H1 (cell line): Measurements from ENCODE around the gene FCER2. TPM values are rescaled to one million over a fixed set of nuclear protein-coding genes. Genes with fewer than 3 reads are reported as not detected.

Experiments
- CTCF ChIA-PET: fragments of 300-600 bp; sonication (Branson Sonifier 250); formaldehyde crosslinking; loops from one replicate; lab custom pipeline; 2021; ENCODE audit not compliant: partially characterized antibody; lab: Charles Lee
- POLR2A ChIA-PET: fragments of 300-600 bp; sonication (Branson Sonifier 250); formaldehyde crosslinking; loops from one replicate; lab custom pipeline; 2021; ENCODE audit warnings: inconsistent platforms; ENCODE audit not compliant: partially characterized antibody; lab: Charles Lee
- DNase-seq, 2 experiments: peaks; one replicate each; pipeline versions ENCODE4 v3.0.0 to v3.0.0-alpha.2; 2010 to 2022; ENCODE audit warnings: low spot score in 2 of 2, low read depth in 1 of 2, mixed read lengths in 1 of 2
- FAIRE-seq: peaks from 2 replicates; lab custom pipeline; 2011; peaks lifted over from hg19 to GRCh38; lab: Jason Lieb, UNC
- H2AFZ ChIP-seq: 2 replicates; pipeline ENCODE4 v1.8.1; 2012; ENCODE audit warnings: low read length, inconsistent platforms
- H2AK5ac ChIP-seq: 2 replicates; pipeline ENCODE4 v1.6.1; 2013; ENCODE audit warnings: low read depth, low read length
- H2BK120ac ChIP-seq: replicated peaks from 2 replicates; pipeline ENCODE3; 2013; ENCODE audit warnings: low read depth, low read length, inconsistent platforms
- H2BK12ac ChIP-seq: 2 replicates; pipeline ENCODE4 v1.6.1; 2013; ENCODE audit warnings: low read depth, low read length
- H2BK15ac ChIP-seq: 2 replicates; pipeline ENCODE4 v1.6.1; 2013; ENCODE audit warnings: low read length
- H2BK20ac ChIP-seq: 2 replicates; pipeline ENCODE4 v1.6.1; 2013; ENCODE audit warnings: low read length
- H2BK5ac ChIP-seq: 2 replicates; pipeline ENCODE4 v1.6.1; 2013; ENCODE audit warnings: low read depth, low read length
- H3K14ac ChIP-seq: 2 replicates; pipeline ENCODE4 v1.6.1; 2013; ENCODE audit warnings: inconsistent platforms; ENCODE audit not compliant: insufficient read length
- H3K18ac ChIP-seq: 2 replicates; pipeline ENCODE4 v1.6.1; 2013; ENCODE audit warnings: low read length; ENCODE audit errors: extremely low read depth
- H3K23ac ChIP-seq: 2 replicates; pipeline ENCODE4 v1.6.1; 2013; ENCODE audit warnings: inconsistent platforms; ENCODE audit not compliant: insufficient read length
- H3K23me2 ChIP-seq: 2 replicates; pipeline ENCODE4 v1.6.1; 2013; ENCODE audit warnings: low read depth, low read length
- H3K27ac ChIP-seq: 2 replicates; pipeline ENCODE4 v1.6.1; 2011; ENCODE audit warnings: low read depth, low read length, inconsistent platforms
- H3K27me3 ChIP-seq, 4 experiments: replicated peaks in 1 of 4; 1 replicate in 1 of 4; 2 replicates in 3 of 4; pipeline versions ENCODE4 v1.6.1 to v1.8.1; 2011 to 2013; ENCODE audit warnings: low read length in 3 of 4, mild to moderate bottlenecking in 3 of 4, inconsistent platforms in 2 of 4, mixed read lengths in 2 of 4, moderate library complexity in 1 of 4; ENCODE audit not compliant: control insufficient read depth in 3 of 4, insufficient read depth in 3 of 4; ENCODE audit errors: extremely low read depth in 1 of 4
- H3K36me3 ChIP-seq, 4 experiments: 2 replicates each; pipeline versions ENCODE4 v1.6.1 to v1.8.1; 2011 to 2013; ENCODE audit warnings: mild to moderate bottlenecking in 4 of 4, low read length in 3 of 4, moderate library complexity in 2 of 4, control low read depth in 1 of 4, inconsistent platforms in 1 of 4; ENCODE audit not compliant: insufficient read depth in 4 of 4, control insufficient read depth in 2 of 4
- H3K4ac ChIP-seq: replicated peaks from 2 replicates; pipeline ENCODE3; 2013; ENCODE audit warnings: low read length, low read depth, mixed read lengths, inconsistent platforms; ENCODE audit not compliant: insufficient read length
- H3K4me1 ChIP-seq, 4 experiments: replicated peaks in 1 of 4; 1 replicate in 1 of 4; 2 replicates in 3 of 4; pipeline versions ENCODE4 v1.6.1 to v1.8.1; 2011 to 2013; ENCODE audit warnings: low read length in 3 of 4, inconsistent platforms in 2 of 4, mixed read lengths in 1 of 4; ENCODE audit not compliant: insufficient read depth in 4 of 4, control insufficient read depth in 3 of 4
- H3K4me2 ChIP-seq, 2 experiments: 2 replicates each; pipeline versions ENCODE4 v1.6.1 to v1.8.1; 2011 to 2013; ENCODE audit warnings: low read depth in 2 of 2, low read length in 2 of 2, control low read depth in 1 of 2, inconsistent platforms in 1 of 2, mild to moderate bottlenecking in 1 of 2; ENCODE audit not compliant: insufficient read depth in 1 of 2
- H3K4me3 ChIP-seq, 4 experiments: fragments of 200-600, 300-600 bp in 1 of 4; sonication (generic), shearing (Covaris generic), sonication (Bioruptor Twin) in 1 of 4; 2 replicates each; pipeline versions ENCODE4 v1.5.1 to v1.8.1; 2011 to 2016; ENCODE audit warnings: low read length in 4 of 4, low read depth in 3 of 4, control low read depth in 2 of 4, inconsistent platforms in 2 of 4, mild to moderate bottlenecking in 2 of 4, mixed read lengths in 1 of 4, moderate library complexity in 1 of 4; ENCODE audit not compliant: insufficient read depth in 2 of 4; ENCODE audit errors: extremely low read depth in 1 of 4
- H3K56ac ChIP-seq: replicated peaks from 2 replicates; pipeline ENCODE3; 2013; ENCODE audit warnings: low read depth, mild to moderate bottlenecking, mixed read lengths, low read length, inconsistent platforms; ENCODE audit not compliant: insufficient read length
- H3K79me1 ChIP-seq: 2 replicates; pipeline ENCODE4 v1.6.1; 2013; ENCODE audit warnings: low read depth, low read length, control low read depth
- H3K79me2 ChIP-seq, 2 experiments: 2 replicates each; pipeline versions ENCODE4 v1.6.1 to v1.8.1; 2012 to 2013; ENCODE audit warnings: low read length in 2 of 2, mild to moderate bottlenecking in 2 of 2, inconsistent platforms in 1 of 2; ENCODE audit not compliant: insufficient read depth in 2 of 2, control insufficient read depth in 1 of 2
- H3K9ac ChIP-seq, 4 experiments: replicated peaks in 1 of 4; 1 replicate in 1 of 4; 2 replicates in 3 of 4; pipeline versions ENCODE4 v1.6.1 to v1.8.1; 2011 to 2013; ENCODE audit warnings: low read depth in 3 of 4, low read length in 3 of 4, control low read depth in 2 of 4, mild to moderate bottlenecking in 2 of 4, moderate library complexity in 2 of 4, inconsistent platforms in 1 of 4; ENCODE audit errors: extremely low read depth in 1 of 4
- H3K9me3 ChIP-seq, 2 experiments: 2 replicates each; pipeline versions ENCODE4 v1.6.1 to v1.8.1; 2012 to 2013; ENCODE audit warnings: mild to moderate bottlenecking in 2 of 2, moderate library complexity in 2 of 2, control low read depth in 1 of 2, inconsistent platforms in 1 of 2, low read depth in 1 of 2, low read length in 1 of 2, mixed read lengths in 1 of 2; ENCODE audit not compliant: insufficient read depth in 2 of 2
- H4K20me1 ChIP-seq, 2 experiments: replicated peaks in 1 of 2; 2 replicates each; pipeline versions ENCODE3 to v1.8.1; 2011 to 2013; ENCODE audit warnings: inconsistent platforms in 2 of 2, low read length in 2 of 2, mild to moderate bottlenecking in 1 of 2; ENCODE audit not compliant: insufficient read depth in 2 of 2, control insufficient read depth in 1 of 2
- H4K5ac ChIP-seq: 2 replicates; pipeline ENCODE4 v1.6.1; 2013; ENCODE audit warnings: low read length, low read depth, mixed read lengths, inconsistent platforms; ENCODE audit not compliant: insufficient read length
- H4K8ac ChIP-seq: 2 replicates; pipeline ENCODE4 v1.8.0; 2013; ENCODE audit warnings: mild to moderate bottlenecking, moderate library complexity, low read length, inconsistent platforms; ENCODE audit not compliant: insufficient read depth; ENCODE audit errors: extremely low read depth
- H4K91ac ChIP-seq: replicated peaks from 2 replicates; pipeline ENCODE3; 2013; ENCODE audit warnings: low read length, mixed read lengths, inconsistent platforms; ENCODE audit not compliant: insufficient read length
- FOSL1 ChIP-seq: IDR thresholded peaks from 2 replicates; pipeline ENCODE4 v1.6.1; 2011; ENCODE audit warnings: mild to moderate bottlenecking, low read depth, low read length, moderate library complexity; ENCODE audit not compliant: insufficient read depth
- JUN ChIP-seq: IDR thresholded peaks from 2 replicates; pipeline ENCODE4 v1.6.1; 2011; ENCODE audit warnings: low read depth, mild to moderate bottlenecking, improper control_type of control experiment, low read length
- MAFK ChIP-seq: IDR thresholded peaks from 2 replicates; pipeline ENCODE4 v1.6.1; 2012; ENCODE audit warnings: low read depth, mild to moderate bottlenecking, improper control_type of control experiment, low read length
- NRF1 ChIP-seq: IDR thresholded peaks from 2 replicates; pipeline ENCODE4 v1.6.1; 2011; ENCODE audit warnings: mild to moderate bottlenecking, low read depth, low read length, improper control_type of control experiment
- TAF7 ChIP-seq: optimal IDR thresholded peaks from 2 replicates; pipeline ENCODE3; 2011; ENCODE audit warnings: low read depth, mild to moderate bottlenecking, inconsistent platforms, low read length, moderate library complexity, borderline replicate concordance
- TBP ChIP-seq: IDR thresholded peaks from 2 replicates; pipeline ENCODE4 v1.6.1; 2011; ENCODE audit warnings: low read depth, low read length, improper control_type of control experiment
- ZNF274 ChIP-seq: IDR thresholded peaks from 2 replicates; pipeline ENCODE4 v1.7.0; 2012; ENCODE audit warnings: low read length, borderline replicate concordance; ENCODE audit errors: extremely low read depth
- WGBS, 2 experiments: shearing (Covaris generic) in 1 of 2; methylation state at CpG; one replicate each; pipeline versions ENCODE4 v1.1.6 to v1.1.7; 2013 to 2015; ENCODE audit warnings: low lambda C conversion rate in 2 of 2, mixed read lengths in 2 of 2, inconsistent platforms in 1 of 2, low coverage in 1 of 2, missing lambda C conversion rate in 1 of 2; ENCODE audit not compliant: insufficient replicate concordance in 2 of 2, insufficient coverage in 1 of 2, insufficient read length in 1 of 2; ENCODE audit errors: extremely low coverage in 1 of 2, missing lambda C conversion rate in 1 of 2; 5-methylcytosine and 5-hydroxymethylcytosine counted together
- polyA plus RNA-seq, 7 experiments: library from polyadenylated mRNA; depleted of rRNA in 3 of 7; stranded (reverse) in 5 of 7; unstranded in 2 of 7; fragments of >200 nt in 5 of 7; fragments of 200-250 nt in 2 of 7; gene quantifications; 1 replicate in 5 of 7; 2 replicates in 1 of 7; 4 replicates in 1 of 7; pipeline versions ENCODE4 v1.2.1 to v1.2.3, GENCODE V29; 2011 to 2013; ENCODE audit warnings: missing spikeins in 2 of 7, mixed read lengths in 2 of 7
- total RNA-seq: library from RNA; stranded (reverse); fragmentation: NEBNext Ultra II Directional; extraction: Animal tissue kit (Norgen Biotek cat#: 25700); gene quantifications from 2 replicates; pipeline ENCODE4 v1.2.1, GENCODE V29; 2021
- TF ChIP-seq, protein P1 (sequence below): IDR thresholded peaks from 2 replicates; pipeline ENCODE4 v1.6.1; 2011; ENCODE audit warnings: low read depth, mild to moderate bottlenecking, low read length; ENCODE audit not compliant: insufficient read depth

FCER2 gene
- total and polyA plus RNA-seq, 2 of the 8 experiments (the other 6 are each of a cell fraction or from before 2014, with no cell fraction given), result 0.67 TPM; not detected in 1

DNA sequence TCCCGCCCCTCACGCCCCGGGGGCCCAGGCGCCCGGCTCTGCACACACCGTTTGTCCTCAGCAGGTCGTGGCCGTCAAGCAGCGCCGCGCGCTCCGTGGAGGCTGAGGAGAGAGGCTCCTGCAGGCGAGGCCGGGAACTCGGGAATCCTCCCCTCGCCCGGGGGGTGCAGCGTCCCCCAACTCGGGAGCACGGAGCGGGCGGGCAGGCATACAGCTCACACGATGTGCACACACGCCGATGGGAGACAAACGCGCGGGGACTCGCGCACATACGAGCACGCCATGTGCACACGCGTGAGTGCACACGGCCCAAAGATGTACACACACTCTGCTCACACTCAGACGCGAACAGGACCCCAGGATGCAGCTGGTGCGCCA, 29.3 kb upstream of the FCER2 start:
- Histone ChIP-seq H3K27me3 (peaks cover 27 to 45% (median 44%) of the 10 kb centered on the region in 4 experiments), H4K8ac (no peak overlapping the region; the same call in none of the 2 replicates), H2AFZ (no peak overlapping the region), H3K18ac (no peak overlapping the region), H4K91ac (no peak overlapping the region), H3K4me1 (peaks cover 0 to 15% (median 9%) of the 10 kb centered on the region in 4 experiments; a peak in 6 of 7 replicates), H2BK5ac (no peak overlapping the region), H3K79me1 (no peaks in the 10 kb centered on the region), H2BK12ac (no peak overlapping the region), H3K27ac (no peak overlapping the region), H2BK15ac (no peak overlapping the region), H3K56ac (no peak overlapping the region), H3K36me3 (no peaks in the 10 kb centered on the region), H3K9me3 (no peaks in the 10 kb centered on the region), H3K23me2 (peaks cover 8% of the 10 kb centered on the region; the same call in 1 of the 2 replicates), H3K79me2 (no peaks in the 10 kb centered on the region), H2AK5ac (no peak overlapping the region), H3K4me2 (peak overlapping the region in 1 of 2 experiments; percentile 98; a peak in 1 of 4 replicates), H2BK120ac (no peak overlapping the region), H4K20me1 (peaks cover 0 to 3% of the 10 kb centered on the region in 2 experiments), H4K5ac (no peak overlapping the region), H3K9ac (no peak overlapping the region; a peak in 1 of 7 replicates), H3K4ac (no peak overlapping the region), H2BK20ac (no peak overlapping the region)
- WGBS, 2 experiments, result 84% methylated on average over 39 of the region's 39 CpGs; no CpG with 5 or more reads in 1 of the 2 experiments
- no peak for FAIRE-seq
- DNase-seq, result no peak
- CTCF ChIA-PET, result no interaction called here
- no peak for TF ChIP-seq JUN
- TF ChIP-seq TAF7, result no peak
- no peak for TF ChIP-seq ZNF274
- TF ChIP-seq FOSL1, result no peak
- no peak for TF ChIP-seq TBP
- TF ChIP-seq MAFK, result no peak
- TF ChIP-seq, protein P1, sequence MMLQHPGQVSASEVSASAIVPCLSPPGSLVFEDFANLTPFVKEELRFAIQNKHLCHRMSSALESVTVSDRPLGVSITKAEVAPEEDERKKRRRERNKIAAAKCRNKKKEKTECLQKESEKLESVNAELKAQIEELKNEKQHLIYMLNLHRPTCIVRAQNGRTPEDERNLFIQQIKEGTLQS, result no peak
- no peak for TF ChIP-seq NRF1
- TF ChIP-seq, all 59 proteins: peak for 0
- no peak overlapping the region for H3K23ac ChIP-seq
- H3K14ac ChIP-seq, result no peak overlapping the region
- peak overlapping the region in 1 of 4 experiments; percentile 63; a peak in 1 of 8 replicates for H3K4me3 ChIP-seq
- POLR2A ChIA-PET, result interaction anchor here (0.5 to 1.4 kb wide), 2 partner anchors 42 to 208 kb away, joined by 4 to 5 read pairs; no protein-coding TSS in a partner anchor
